Right renal pelvis (tissue), 4 donors: Measurements from ENCODE around the gene PCDHA3. TPM values are rescaled to one million over a fixed set of nuclear protein-coding genes. Genes with fewer than 3 reads are reported as not detected.
"Not testable (repeated sequence)": the region's sequence is repeated elsewhere in the genome, so short reads cannot be mapped to it uniquely, and the experiment has no call there.

ENCODE experiments used
- DNase-seq, 4 donors: peaks; one replicate each; pipeline ENCODE4 v3.0.0-alpha.2; 2013; ENCODE audit warnings: low read depth in 4 of 4, low spot score in 3 of 4, missing footprints in 1 of 4
- polyA plus RNA-seq, 4 donors: library from polyadenylated mRNA; unstranded; fragments of 120-200 nt; gene quantifications; one replicate each; pipeline ENCODE4 v1.2.1, GENCODE V29; 2013; ENCODE audit not compliant: insufficient read length in 4 of 4

PCDHA3 gene
- polyA plus RNA-seq, 4 donors: 0.25 to 0.49 (median 0.38) TPM

GRCh38 chr5:140808889-140809291 lies 8.0 kb downstream of the PCDHA3 start:
- DNase-seq: no peak

- no peak for DNase-seq
These were observed 20.8 kb downstream of the PCDHA3 start, which contains the start of gene PCDHA5 for GRCh38 chr5:140821375-140822280. TSS of gene PCDHA5 (plus strand) at chr5:140821613.

- no peak for DNase-seq
These were observed 21.4 kb downstream of the PCDHA3 start for GRCh38 chr5:140822281-140822629.

GRCh38 chr5:140822969-140823368 lies 22.1 kb downstream of the PCDHA3 start:
- DNase-seq: not testable (repeated sequence)

- no peak for DNase-seq
These were observed 22.6 kb downstream of the PCDHA3 start for GRCh38 chr5:140823475-140823874.

GRCh38 chr5:140827704-140828361 lies 27.0 kb downstream of the PCDHA3 start, which contains the start of gene PCDHA6:
TSS of gene PCDHA6 (plus strand) at chr5:140827960. CDS start at chr5:140828092, 132 bp downstream.
- no peak for DNase-seq

GRCh38 chr5:140828362-140828737 lies 27.5 kb downstream of the PCDHA3 start:
- DNase-seq: no peak

- not testable (repeated sequence) for DNase-seq
These were observed 28.9 kb downstream of the PCDHA3 start for GRCh38 chr5:140829511-140830501.

GRCh38 chr5:140833993-140834392 lies 33.1 kb downstream of the PCDHA3 start, which contains the start of gene PCDHA7:
TSS of gene PCDHA7 (plus strand) at chr5:140834269. CDS start at chr5:140834384, 115 bp downstream.
- DNase-seq: no peak

- not testable (repeated sequence) for DNase-seq
These were observed 33.7 kb downstream of the PCDHA3 start for GRCh38 chr5:140834439-140835008.

GRCh38 chr5:140835622-140836510 lies 35.0 kb downstream of the PCDHA3 start:
- no peak for DNase-seq

- peak in 1 of 4 donors; percentile 3 for DNase-seq
These were observed 40.4 kb downstream of the PCDHA3 start, which contains the start of gene PCDHA8 for GRCh38 chr5:140840978-140841962. TSS of gene PCDHA8 (plus strand) at chr5:140841187. CDS start at chr5:140841322, 135 bp downstream.

GRCh38 chr5:140842798-140843733 lies 42.2 kb downstream of the PCDHA3 start:
- no peak for DNase-seq

- DNase-seq: not testable (repeated sequence)
These were observed 47.6 kb downstream of the PCDHA3 start, which contains the start of gene PCDHA9 for GRCh38 chr5:140848139-140849102. TSS of gene PCDHA9 (plus strand) at chr5:140848382. CDS start at chr5:140848496, 114 bp downstream.
